ENCODE results near the gene CISH.

CISH gene, protein sequence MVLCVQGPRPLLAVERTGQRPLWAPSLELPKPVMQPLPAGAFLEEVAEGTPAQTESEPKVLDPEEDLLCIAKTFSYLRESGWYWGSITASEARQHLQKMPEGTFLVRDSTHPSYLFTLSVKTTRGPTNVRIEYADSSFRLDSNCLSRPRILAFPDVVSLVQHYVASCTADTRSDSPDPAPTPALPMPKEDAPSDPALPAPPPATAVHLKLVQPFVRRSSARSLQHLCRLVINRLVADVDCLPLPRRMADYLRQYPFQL

DNA sequence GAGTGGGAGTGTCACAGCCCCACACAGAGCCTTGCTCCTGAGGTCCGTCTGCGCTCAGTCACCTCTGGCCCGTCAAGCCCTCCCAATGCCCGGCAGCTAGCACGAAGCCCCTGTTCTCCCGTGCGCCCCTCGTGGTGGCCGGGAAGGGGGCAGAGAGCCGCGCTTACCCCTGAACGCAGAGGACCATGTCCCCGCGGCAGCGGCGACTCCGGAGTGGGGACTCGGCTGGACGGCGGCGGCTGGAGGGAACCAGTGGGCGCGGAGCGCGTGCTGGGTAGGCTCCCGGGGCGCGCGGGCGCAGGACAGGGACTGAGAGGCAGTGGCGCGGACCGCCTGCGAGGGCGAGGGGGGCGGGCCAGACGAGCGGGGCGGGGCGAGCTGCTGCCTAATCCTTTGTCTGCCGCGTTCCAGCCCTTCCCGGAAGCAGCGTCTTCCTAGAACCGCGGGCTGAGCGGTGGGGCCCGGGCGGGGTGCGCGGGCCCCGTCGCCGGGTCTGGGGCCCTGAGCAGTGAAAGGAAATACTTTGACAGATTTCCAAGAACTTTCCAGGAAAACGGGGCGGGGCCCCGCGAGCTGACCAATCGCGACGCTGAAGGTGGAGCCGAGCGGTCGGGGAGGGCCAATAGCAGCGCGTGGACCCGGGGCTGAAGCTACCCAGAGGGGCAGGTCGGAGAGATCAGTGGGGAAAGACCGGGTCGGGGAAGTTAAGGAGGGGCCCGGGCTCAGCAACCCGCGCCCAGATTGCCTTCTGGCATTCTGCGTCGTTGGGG, at the start of gene CISH:
Gene CISH (minus strand): TSS at position 311 of the 770 bp plus-strand sequence. CDS start 124 bp downstream, at position 187.
- peak; percentile 90 for DNase-seq

DNA sequence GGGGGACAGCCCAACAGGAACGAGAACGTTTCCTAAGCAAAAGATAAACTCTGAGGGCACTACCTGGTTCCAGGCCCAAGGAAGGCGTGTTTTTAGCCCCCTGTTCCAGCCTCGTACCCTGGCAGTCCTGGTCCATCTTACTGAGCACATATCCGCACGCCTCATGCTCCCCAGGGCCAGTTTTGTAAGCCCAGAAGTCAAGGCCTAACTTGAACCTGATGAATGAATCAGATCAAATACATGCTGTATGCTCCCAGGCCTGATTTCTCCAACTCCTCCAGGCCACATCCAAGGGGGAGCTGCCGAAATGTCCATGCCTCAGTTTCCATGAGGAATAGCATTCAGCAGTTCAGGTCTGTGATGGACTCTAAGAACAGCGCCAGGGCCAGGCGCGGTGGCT, 48.8 kb upstream of the CISH start:
- DNase-seq, result no peak

DNA sequence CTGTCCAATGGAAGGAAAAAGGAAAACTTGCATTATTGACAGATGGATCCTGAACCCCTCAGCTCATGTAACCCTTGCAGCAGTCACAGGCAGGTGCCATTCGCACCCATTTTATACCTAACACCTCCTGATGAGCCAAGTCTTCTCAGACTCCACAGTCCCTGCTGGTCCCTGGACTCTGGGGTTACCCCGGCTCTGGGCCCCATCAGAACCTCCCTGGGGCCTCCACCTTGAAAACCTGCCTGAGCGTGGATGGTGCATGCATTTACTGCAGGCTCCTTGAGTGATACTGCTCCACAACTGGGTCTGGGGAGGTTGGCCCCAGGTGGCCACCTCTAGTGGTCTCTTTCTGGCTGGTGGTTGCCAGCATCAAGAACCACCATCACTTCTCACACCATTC, 47.3 kb upstream of the CISH start:
- DNase-seq, result no peak

DNA sequence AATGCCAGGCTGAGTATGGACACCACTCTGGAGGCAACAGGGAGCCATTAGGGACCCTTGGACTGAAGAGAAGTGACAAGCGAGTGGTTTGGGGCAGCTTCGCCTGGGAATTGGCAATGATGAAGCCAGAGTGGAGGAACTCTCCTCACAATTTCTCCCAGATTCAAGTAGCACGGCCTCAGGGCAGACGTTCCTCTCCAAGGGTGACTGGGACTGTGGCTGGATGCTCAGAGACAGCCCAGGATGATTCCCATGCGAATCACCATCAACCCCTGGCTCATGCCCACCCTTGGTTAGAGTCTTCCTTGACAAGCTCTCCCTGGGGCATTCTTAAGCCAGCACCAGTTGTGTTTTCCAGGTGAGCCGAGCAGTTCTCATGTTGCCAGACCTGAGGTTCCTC, 46.8 kb upstream of the CISH start:
- DNase-seq, result no peak

DNA sequence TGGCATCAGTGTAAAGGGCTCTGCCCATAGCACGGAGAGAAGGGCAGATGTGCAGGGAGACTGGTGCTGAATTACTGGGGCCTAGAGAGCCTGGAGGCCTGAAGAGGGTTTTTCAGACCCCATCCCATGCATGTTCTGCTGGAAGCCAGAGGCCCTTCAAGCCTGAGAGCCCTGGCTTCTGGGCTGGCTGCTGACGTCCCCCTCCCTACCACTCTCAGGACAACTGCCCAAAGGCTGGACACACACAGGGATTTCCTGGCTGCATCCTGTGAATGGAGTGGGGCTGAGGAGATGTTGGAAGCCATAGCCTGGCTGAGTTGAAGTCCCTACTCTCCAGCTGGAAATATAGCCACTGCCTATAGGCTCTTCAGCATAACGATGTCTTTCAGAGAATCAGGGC, 46.2 kb upstream of the CISH start:
- no peak for DNase-seq

DNA sequence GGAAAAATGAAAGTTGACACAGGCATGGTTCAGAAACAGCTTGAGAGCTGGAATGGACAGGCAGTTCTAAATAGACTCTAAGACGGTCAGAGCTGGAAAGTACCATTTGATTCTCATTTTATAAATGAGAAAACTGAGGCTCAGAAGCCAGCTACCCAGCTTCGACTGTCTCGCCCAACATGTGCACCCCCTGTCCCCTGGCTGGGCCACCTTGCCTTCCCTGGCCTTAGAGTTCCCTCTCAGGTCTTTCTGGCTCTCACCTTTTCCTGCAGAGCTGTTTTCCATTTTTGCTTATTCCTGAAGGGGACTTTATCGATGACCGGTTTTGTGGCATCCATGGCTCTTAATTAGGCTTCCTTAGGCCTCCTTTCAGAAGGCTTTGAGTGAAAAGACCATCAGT, 45.8 kb upstream of the CISH start:
- DNase-seq, result no peak

DNA sequence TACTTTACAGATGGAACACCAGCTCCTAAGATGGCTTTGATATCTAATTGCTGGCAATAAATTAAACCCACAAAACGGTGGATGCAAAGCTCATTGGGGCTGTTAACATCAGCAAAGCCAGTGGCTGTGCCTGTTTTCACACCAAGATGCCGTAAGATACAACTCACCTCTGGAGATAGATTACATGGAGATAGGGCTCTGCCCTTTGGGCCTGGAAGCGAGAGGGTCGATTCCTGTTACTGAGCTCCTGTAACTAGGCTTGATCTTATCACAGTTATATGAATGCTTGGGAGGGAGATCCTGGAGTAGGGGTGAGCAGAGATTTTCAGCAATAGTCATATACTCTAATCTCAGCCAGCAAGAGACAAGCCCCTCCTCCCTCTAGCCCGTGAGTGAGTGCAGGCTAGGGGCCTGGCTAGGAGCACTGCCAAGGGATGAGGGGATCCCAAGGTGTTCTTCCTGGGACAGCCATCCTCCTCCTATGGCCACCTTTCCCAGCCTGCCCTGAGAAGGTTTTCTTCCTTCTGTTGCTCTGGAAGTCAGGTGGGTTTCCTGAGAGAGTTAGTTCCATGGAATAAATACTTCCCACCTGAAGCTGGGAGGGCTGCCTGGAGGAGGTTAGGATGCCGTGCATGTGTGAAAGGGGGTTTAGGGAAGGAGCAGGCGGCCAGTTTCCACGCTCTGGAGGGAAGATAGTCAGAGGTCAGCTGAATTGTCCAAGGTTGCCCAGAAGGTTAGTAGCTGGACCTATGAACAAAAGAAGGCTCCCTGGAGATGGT, 45.0 kb upstream of the CISH start:
- DNase-seq, result no peak

DNA sequence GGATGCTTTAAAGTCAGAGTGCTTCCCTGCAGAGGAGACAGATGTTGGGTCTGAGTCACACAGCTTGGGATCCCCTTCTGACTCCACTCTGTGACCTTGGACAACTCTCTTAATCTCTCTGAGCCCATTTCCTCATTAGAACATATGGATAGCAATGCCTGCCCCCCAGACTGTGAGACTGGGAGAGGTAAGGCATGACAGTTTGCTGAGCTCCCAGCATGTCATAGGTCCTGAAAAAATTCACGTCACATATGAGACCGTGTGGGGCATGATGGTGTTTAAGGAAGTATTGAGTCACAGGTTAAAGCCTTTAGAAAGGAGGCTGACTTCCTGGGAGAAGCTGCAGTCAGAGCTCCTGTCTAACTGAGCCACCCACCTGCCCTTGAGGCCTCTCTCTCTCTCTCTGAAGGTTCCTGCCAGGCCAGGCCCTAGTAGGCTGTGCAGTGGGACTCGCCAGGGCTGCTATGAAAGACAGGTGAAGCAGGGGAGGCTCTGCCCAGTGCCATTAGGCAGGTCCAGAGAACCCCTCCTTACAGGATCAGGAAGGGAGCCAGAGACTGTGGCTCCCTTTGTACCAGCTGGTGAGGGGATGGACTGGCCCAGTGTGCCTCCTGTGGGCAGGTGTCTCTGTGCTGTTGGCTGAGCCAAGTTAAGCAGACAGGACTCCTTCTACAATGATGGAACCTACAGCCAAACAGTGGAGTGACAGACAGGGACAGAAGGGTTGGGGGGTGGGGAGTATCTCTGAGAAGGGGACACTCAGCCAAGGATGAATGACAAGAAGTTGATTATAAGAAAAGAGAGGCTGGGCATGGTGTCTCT, 43.6 kb upstream of the CISH start:
- no peak for DNase-seq

DNA sequence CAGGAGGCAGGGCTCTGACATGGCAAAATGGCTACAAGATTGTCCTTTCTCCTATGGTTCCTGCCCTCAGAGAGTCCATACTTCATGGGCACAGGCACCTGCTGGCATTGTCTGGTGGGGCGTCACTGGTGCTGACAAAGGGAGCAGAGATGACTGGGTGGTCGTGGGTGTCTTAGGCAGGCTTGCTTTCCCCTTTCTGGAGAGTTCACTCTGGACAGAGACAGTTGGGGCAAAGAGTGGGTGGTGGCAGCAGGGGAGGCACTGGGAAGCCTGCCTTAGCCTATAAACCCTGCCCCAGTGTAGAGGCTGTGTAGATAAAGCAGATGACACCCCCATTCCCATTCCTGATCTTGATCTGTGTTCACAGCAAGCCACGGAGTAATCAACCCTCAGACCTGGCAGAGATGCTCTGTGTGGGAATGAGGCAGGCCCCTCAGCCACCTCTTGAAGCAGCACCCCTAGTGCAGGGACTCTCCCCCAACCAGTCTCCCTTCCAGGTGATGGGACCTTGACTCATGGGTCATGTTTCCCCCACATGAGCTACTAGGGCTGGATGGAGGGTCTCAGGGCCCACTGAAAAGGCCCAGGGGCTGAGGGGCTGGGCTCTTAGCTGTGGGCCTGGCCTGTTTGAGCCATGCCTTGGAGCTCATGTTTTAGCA, 42.5 kb upstream of the CISH start:
- no peak for DNase-seq

DNA sequence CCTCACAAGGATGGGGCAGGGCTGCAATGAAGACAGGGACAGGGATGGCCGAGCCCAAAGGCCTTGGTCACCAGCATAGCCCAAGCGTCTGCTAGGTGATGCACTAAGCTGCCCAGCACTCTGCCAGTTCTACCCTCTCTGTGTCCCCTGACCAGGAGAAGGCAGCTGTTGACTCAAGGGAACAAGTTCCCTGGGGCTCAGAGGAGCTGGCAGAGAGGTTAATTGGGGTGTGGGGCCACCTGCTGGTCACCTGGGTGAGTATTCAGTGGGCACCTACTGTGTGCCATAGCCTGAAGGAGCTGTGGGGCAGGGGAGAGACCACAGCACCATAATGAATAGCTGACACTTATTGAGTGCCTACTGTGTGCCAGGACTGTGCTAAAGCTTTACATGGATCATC, 41.1 kb upstream of the CISH start:
- peak; percentile 50 for DNase-seq

DNA sequence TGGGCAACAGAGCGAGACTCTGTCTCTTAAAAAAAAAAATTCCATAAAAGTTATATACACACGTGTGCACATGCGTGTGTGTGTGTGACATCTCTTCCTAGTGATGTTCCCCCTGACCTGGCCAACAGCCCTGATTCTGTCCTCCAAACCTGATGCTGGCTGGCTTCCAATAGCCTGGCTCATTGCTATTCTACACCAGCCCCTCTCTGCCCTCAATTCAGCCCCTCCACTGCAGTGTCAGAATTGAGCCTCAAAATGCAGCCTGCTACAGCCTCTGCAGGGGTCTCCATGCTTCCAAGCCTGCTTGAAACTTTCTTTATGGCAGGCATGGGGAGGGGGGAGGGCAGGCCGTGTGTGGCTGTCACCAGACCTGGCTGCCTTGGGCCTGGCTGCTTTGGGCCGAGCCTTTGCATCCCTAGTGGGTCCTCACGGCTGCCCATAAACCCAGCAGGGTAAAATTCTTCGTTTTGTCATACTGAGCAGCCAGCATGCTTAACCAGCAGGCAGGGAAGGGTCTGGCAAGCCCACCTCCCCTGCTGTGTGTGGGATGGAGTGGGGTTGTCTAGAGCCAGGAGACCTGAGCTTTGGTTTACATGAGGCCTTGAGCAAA, 40.5 kb upstream of the CISH start:
- DNase-seq, result no peak

DNA sequence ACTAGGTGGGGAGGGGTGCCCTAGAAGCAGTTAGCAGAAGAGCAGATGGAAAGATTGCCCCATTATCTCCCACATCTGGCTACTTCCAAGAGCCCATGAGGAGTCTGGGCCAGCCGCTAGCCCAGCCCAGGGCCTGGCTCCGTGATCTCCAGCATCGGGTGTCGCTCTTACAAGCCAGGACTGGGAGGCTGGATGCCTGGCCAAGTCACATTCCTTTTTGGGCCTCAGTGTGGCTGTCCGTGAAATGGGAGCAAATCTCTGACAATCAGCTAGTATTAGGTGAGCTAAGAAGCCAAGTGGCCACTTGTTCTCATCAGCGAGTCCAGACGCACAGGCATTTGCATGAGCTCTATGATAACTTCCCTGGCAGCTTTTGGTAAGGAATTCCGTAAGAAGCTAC, 39.9 kb upstream of the CISH start:
- DNase-seq, result no peak

DNA sequence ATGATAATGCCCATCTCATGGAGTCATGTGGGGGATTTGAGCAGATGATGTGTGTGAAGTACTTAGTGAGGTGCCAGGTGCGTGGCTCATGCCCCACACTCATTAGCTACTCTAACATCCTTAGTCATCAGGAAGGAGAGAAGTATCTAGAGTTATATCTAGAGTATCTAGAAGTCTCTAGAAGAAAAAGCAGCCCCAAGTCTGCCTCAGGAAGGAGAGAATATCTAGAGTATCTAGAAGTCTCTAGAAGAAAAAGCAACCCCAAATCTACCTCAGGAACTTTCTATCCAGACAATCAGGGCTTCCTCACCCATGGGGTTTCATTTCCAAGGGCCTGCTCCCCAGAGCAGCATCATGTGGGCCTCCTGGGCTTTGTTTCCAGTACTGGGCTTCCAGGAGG, 38.4 kb upstream of the CISH start:
- DNase-seq, result no peak

DNA sequence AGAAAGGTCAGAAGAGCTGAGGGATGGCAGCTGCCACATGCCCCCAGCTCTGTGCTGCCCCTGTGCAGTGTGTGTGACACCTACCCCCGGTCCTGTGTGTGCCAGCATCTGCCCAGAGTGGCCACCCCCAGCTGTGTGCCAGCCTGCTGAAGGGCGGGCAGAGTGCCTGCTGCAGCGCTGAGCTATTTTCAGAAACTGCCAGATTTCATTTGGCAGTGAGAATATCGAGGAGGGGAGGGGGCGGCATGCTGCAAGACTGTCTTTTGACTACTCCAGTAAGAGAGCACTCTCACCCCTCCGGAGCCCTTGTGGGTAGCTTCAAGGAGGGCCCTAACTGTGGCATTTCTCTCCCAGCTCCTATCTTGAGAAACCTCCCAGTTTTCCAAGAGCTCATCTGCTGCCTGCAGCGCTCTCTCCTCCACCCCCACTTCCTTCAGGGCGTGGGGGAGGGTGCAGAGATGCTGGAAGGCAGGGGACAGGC, 37.9 kb upstream of the CISH start:
- DNase-seq, result no peak

DNA sequence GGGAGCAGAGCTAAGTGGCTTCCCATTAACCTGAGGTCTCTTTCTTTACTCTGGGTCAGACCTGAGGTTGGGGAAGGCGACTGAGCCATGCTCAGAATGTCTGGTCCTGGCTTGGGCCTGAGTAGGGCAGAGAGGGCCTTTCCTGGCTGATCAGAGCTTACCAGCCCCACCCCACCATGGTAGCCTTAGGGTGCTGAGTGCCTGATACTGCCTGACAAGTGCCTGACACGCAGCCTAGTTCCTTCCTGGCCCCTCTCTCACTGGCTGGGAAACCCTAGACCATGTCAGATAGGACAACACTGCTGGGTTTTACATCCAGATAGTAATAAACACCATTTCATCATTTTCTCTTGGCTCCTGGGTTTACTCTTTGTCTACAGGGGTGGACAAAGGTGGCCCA, 37.4 kb upstream of the CISH start:
- no peak for DNase-seq

DNA sequence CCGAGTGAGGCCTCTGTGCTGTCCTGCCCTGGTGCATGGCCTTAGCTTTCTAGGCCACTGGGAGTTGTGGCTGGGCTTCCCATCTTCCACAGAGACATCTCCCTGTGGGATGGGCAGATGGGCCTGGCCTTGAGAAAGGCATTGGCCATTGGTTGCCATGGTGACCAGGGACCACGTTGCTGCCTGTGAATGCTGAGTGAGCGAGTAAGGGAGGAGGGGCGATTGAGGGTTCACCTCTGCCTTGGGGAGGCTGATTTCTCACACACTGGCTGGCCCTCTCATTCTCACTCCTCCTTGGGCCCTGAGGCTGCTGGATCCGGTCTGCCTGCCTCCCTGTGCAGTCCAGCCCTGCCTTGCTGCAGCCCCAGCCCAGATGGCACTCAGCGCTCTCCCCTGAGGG, 36.7 kb upstream of the CISH start:
- no peak for DNase-seq

DNA sequence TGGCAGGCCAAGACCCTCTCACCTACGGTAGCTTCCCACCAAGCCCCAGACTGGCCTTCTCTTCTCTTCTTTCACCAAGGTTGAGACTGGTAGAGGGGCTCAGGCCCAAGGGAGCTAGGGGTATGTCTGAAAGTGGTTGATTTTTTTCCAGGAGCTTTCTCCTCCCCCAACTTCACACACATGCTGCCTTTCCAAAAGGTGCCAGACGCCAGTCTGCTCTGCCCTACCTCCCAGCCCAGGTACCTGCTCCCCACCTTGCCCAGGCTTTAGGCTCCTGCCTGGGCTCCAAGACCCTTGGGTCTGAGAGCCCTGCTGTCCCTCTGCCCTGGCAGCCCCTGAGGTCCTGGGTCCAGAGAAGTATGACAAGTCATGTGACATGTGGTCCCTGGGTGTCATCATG, 33.8 kb upstream of the CISH start:
- DNase-seq, result no peak

DNA sequence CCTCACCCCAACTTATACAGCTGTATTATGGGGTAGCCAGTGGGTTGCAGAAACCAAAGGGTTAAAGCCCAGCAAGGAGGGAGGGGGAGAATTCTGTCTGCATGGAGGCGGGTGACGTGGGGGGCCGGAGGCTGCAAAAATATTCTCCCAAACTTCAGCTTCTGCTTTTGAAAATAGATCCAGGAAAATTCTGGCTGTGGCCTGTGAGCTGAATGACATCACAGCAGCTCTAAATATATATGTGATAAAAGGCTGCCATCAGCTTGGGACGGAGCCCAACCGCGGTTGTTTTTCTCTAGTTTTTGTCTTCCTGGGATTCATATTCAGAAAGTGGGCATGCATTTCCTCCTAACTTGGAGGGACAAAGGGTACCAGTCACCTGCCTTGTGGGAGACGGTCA, 33.0 kb upstream of the CISH start:
- DNase-seq, result no peak

DNA sequence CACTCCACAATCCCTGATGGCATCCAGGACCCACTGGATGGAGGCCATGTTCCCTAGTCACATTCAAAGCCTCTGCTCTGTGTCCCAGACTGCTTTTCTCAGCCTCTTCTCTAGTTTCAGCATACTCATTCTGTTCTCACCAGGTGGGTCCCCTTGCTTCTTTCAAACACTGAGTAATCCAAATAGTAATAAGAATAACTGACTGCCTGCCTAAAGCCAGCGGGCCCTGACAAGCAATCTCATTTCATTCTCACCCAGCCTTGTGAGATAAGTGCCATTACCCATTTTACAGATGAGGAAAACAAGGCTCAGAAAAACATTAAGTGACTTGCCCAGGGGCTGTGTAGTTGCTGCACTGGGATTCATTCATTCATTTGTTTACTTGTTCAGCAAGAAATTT, 30.8 kb upstream of the CISH start:
- no peak for DNase-seq

DNA sequence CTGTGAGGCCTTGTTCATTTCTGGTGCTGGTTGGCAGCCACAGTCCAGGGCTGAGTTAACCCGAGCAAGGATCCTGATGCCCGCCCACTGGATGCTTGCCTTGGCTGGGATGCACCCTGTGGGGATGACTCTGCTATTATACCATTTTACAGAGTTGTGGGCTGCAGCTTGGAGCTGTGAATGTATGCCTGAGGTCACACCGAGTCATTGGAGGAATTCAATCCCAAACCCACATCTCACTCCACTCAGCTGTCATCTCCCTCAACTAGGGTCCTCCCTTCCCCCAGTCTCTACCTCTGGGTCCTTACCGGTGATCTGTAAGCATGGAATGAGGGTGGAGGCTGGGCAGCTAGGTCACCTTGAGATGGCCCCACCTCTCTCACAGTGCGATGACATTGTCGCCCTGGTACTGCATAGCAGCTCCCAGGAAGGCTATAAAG, 27.5 kb upstream of the CISH start:
- no peak for DNase-seq

DNA sequence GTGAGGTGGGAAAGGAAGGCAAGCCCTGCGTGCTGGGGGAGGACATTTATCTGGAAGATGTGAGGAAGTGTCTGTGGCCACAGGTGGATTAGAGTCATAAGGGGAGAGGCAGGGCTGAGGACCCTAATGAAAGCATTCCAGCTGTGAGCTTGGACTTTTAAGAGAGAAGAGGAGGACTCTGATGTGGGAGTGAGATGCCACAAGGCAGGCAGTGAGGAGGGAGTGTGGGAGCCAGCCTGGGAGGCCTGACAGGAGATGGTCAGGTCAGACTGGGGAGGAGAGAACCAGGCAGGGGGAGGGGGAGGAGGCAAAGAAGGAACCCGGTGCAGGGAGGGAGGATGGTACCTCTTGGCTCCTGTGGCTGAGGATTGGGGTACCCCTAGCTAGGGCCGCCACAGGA, 26.4 kb upstream of the CISH start:
- DNase-seq, result no peak

DNA sequence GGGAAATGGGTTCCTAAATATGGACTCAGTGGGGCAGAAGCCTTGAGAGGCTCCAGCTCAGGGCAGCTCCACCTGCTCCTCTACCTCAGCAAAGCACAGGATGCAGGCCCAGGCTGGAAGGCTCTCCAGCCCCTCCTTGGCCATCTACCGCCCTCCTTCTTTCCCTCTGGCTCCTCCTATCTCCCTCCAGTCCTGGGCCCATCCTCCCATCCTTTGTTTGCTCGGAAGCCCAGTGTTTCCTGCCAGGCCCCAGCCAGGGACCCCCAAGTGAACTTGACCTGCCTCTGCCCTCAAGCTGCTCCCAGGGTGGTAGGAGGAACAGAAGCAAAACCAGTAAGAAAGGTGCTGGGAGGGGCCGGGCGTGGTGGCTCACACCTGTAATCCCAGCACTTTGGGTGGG, 25.4 kb upstream of the CISH start:
- DNase-seq, result no peak

Data from activated CD4-positive, alpha-beta T cell treated with anti-CD3 and anti-CD28 coated beads, Interleukin-2, amount 50 U/mL, for 1 hour (primary cell).